B cell (primary cell): ENCODE measurements around the gene RRP15. TPM values are rescaled to one million over a fixed set of nuclear protein-coding genes. Genes with fewer than 3 reads are reported as not detected.

Experiments
- ATAC-seq: fragments of 200-7000 bp; cut with Tn5 transposase; one replicate; pipeline ENCODE4 v1.10.0; 2021; ENCODE audit warnings: low read depth, mild to moderate bottlenecking, moderate number of reproducible peaks, moderate library complexity
- CTCF ChIA-PET: fragments of 350-600 bp; sonication (Branson Sonifier 250); formaldehyde crosslinking; loops from one replicate; lab custom pipeline; 2021; ENCODE audit warnings: antibody characterized with exemption, inconsistent platforms; lab: Charles Lee
- POLR2A ChIA-PET: fragments of 350-600 bp; sonication (Branson Sonifier 250); formaldehyde crosslinking; loops from one replicate; lab custom pipeline; 2021; ENCODE audit warnings: antibody characterized with exemption; lab: Charles Lee
- DNase-seq: peaks from one replicate; pipeline ENCODE4 v3.0.0; 2013
- H2AFZ ChIP-seq: 2 replicates; pipeline ENCODE4 v1.6.1; 2012; ENCODE audit warnings: mild to moderate bottlenecking, low read depth, low read length; ENCODE audit not compliant: insufficient read depth, poor library complexity, severe bottlenecking
- H3K27ac ChIP-seq, 2 donors: 1 replicate in 1 of 2; 2 replicates in 1 of 2; pipeline ENCODE4 v1.5.1; 2012 to 2013; ENCODE audit warnings: low read length in 2 of 2, mild to moderate bottlenecking in 2 of 2, moderate library complexity in 1 of 2
- H3K27me3 ChIP-seq, 4 experiments: fragments of 200-600 bp in 1 of 4; sonication (generic) in 1 of 4; replicated peaks in 1 of 4; 1 replicate in 2 of 4; 2 replicates in 2 of 4; pipeline versions ENCODE4 v1.6.1 to v1.7.0; 2013 to 2016; ENCODE audit warnings: low read length in 3 of 4, mild to moderate bottlenecking in 2 of 4, mixed read lengths in 1 of 4, moderate library complexity in 1 of 4; ENCODE audit not compliant: insufficient read depth in 4 of 4, control insufficient read depth in 3 of 4; ENCODE audit errors: control extremely low read depth in 1 of 4
- H3K36me3 ChIP-seq, 2 experiments: replicated peaks in 1 of 2; 1 replicate in 1 of 2; 2 replicates in 1 of 2; pipeline versions ENCODE4 v1.6.1 to v1.7.1; 2013; ENCODE audit warnings: low read length in 1 of 2; ENCODE audit not compliant: insufficient read depth in 2 of 2, control insufficient read depth in 1 of 2; ENCODE audit errors: control extremely low read depth in 1 of 2, extremely low read depth in 1 of 2
- H3K4me1 ChIP-seq, 2 donors: fragments of 200-600 bp in 1 of 2; sonication (generic) in 1 of 2; 1 replicate in 1 of 2; 2 replicates in 1 of 2; pipeline versions ENCODE4 v1.5.1 to v1.6.1; 2013 to 2017; ENCODE audit warnings: low read length in 2 of 2; ENCODE audit not compliant: control insufficient read depth in 2 of 2, insufficient read depth in 2 of 2
- H3K4me2 ChIP-seq: replicated peaks from 2 replicates; pipeline ENCODE3; 2012; ENCODE audit warnings: mild to moderate bottlenecking, low read depth, low read length; ENCODE audit not compliant: poor library complexity, severe bottlenecking
- H3K4me3 ChIP-seq, 5 experiments: fragments of 200-600 bp in 1 of 5; sonication (generic) in 1 of 5; 1 replicate in 3 of 5; 2 replicates in 2 of 5; pipeline versions ENCODE4 v1.5.1 to v1.7.0; 2011 to 2016; ENCODE audit warnings: low read length in 4 of 5, mild to moderate bottlenecking in 4 of 5, low read depth in 2 of 5, control low read depth in 1 of 5, moderate library complexity in 1 of 5; ENCODE audit not compliant: insufficient read depth in 1 of 5; ENCODE audit errors: control extremely low read depth in 1 of 5, extremely low read depth in 1 of 5
- H3K79me2 ChIP-seq: fragments of 200-600 bp; sonication (generic); one replicate; pipeline ENCODE4 v1.6.0; 2016; ENCODE audit warnings: low read length; ENCODE audit not compliant: control insufficient read depth, insufficient read depth
- H3K9ac ChIP-seq: fragments of 200-600 bp; sonication (generic); 2 replicates; pipeline ENCODE4 v1.6.1; 2017; ENCODE audit warnings: mild to moderate bottlenecking, low read length, moderate library complexity
- H3K9me3 ChIP-seq, 3 donors: one replicate each; pipeline versions ENCODE4 v1.6.1 to v1.7.1; 2013; ENCODE audit warnings: low read length in 2 of 3; ENCODE audit not compliant: control insufficient read depth in 2 of 3, insufficient read depth in 1 of 3; ENCODE audit errors: control extremely low read depth in 1 of 3
- H4K20me1 ChIP-seq: 2 replicates; pipeline ENCODE4 v1.6.0; 2012; ENCODE audit warnings: mild to moderate bottlenecking, low read length; ENCODE audit not compliant: insufficient read depth, control insufficient read depth, poor library complexity, severe bottlenecking
- H3K27ac Mint-ChIP-seq: one replicate; pipeline ENCODE4 v1.8.0; 2021; ENCODE audit warnings: mixed read lengths
- H3K27me3 Mint-ChIP-seq: one replicate; pipeline ENCODE4 v1.8.0; 2021; ENCODE audit warnings: mixed read lengths
- H3K4me1 Mint-ChIP-seq: one replicate; pipeline ENCODE4 v1.8.0; 2021; ENCODE audit warnings: mixed read lengths
- H3K4me3 Mint-ChIP-seq: one replicate; pipeline ENCODE4 v1.8.0; 2021; ENCODE audit warnings: mixed read lengths
- H3K9me3 Mint-ChIP-seq: one replicate; pipeline ENCODE4 v1.8.0; 2022; ENCODE audit warnings: mixed read lengths; ENCODE audit not compliant: insufficient read depth
- EZH2 ChIP-seq: IDR thresholded peaks from 2 replicates; pipeline ENCODE4 v1.6.1; 2012; ENCODE audit warnings: borderline replicate concordance, low read depth, mild to moderate bottlenecking, moderate library complexity, low read length; ENCODE audit not compliant: insufficient read depth, poor library complexity, severe bottlenecking
- WGBS: methylation state at CpG from one replicate; pipeline ENCODE4 v1.1.5; 2013; ENCODE audit warnings: missing lambda C conversion rate; ENCODE audit not compliant: insufficient coverage; 5-methylcytosine and 5-hydroxymethylcytosine counted together
- intact Hi-C: fragments of 100-400 bp; cut with micrococcal nuclease; formaldehyde crosslinking; loops from one replicate; pipeline ENCODE4 v1.10.0; 2022
- polyA plus RNA-seq: library from polyadenylated mRNA; depleted of rRNA; stranded (reverse); fragments of >200 nt; gene quantifications from 2 replicates; pipeline ENCODE4 v1.2.3, GENCODE V29; 2012
- total RNA-seq, 2 donors: library from RNA; stranded (reverse); fragments of 120-200 nt in 1 of 2; gene quantifications; 1 replicate in 1 of 2; 2 replicates in 1 of 2; pipeline versions ENCODE4 v1.2.3 to v1.2.4, GENCODE V29; 2013 to 2022
- TF ChIP-seq, protein P1 (sequence below): fragments of 200-600 bp; IDR thresholded peaks from one replicate; pipeline ENCODE4 v1.8.0; 2022; ENCODE audit warnings: antibody characterized with exemption, mild to moderate bottlenecking

Gene RRP15
- total and polyA plus RNA-seq, 2 donors (not counting 1 experiment from before 2014, with no cell fraction given) = 1.3 to 20.2 TPM

DNA sequence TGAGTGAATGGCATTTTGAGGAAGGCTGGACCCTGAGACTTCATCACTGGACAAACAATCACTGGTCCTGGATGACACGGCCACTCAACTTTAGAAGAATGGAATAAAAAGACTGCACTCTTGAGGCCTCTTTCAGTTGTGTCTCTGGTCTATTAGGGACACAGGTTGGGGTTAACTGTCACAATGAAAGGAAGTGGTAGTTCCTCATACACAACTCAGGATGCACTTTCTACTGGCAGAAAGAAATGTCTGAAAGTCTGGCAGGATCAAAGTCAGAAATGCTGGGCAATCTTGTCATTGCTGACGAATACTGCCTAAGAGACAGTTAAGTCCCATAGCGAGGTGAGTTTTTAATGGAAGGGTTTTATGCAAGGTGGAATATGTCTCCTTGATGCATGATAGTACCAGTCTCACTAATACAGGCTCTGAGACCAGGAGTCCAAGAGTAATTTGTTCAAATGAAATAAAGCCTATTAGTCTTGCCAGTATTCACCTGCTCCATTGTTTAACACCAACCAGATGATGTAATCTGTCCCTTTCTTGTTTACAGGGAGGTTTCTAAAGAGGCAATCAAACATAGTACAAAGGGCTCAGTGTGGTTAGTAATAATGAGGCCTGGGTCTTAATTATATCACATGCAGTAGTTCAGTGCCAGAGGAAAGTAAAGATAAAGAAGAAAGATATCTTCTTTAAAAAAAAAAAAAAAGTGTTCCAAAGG lies 11.2 kb upstream of the RRP15 start:
- H3K4me3 ChIP-seq = no peak overlapping the region
- H4K20me1 ChIP-seq = no peaks in the 10 kb centered on the region
- Mint-ChIP-seq H3K9me3 (no peaks in the 10 kb centered on the region), H3K27me3 (peaks cover 15% of the 10 kb centered on the region), H3K27ac (no peak overlapping the region), H3K4me3 (no peak overlapping the region), H3K4me1 (no peaks in the 10 kb centered on the region)
- H3K9me3 ChIP-seq = no peaks in the 10 kb centered on the region
- no peak overlapping the region for H3K4me2 ChIP-seq
- no peak overlapping the region for H3K9ac ChIP-seq
- no peaks in the 10 kb centered on the region for H3K4me1 ChIP-seq
- ChIA-PET CTCF (no interaction called here), POLR2A (no interaction called here)
- TF ChIP-seq, protein P1, sequence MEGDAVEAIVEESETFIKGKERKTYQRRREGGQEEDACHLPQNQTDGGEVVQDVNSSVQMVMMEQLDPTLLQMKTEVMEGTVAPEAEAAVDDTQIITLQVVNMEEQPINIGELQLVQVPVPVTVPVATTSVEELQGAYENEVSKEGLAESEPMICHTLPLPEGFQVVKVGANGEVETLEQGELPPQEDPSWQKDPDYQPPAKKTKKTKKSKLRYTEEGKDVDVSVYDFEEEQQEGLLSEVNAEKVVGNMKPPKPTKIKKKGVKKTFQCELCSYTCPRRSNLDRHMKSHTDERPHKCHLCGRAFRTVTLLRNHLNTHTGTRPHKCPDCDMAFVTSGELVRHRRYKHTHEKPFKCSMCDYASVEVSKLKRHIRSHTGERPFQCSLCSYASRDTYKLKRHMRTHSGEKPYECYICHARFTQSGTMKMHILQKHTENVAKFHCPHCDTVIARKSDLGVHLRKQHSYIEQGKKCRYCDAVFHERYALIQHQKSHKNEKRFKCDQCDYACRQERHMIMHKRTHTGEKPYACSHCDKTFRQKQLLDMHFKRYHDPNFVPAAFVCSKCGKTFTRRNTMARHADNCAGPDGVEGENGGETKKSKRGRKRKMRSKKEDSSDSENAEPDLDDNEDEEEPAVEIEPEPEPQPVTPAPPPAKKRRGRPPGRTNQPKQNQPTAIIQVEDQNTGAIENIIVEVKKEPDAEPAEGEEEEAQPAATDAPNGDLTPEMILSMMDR = no peak
- TF ChIP-seq EZH2 = no peak
- 100% methylated on average over 1 of the region's 3 CpGs for WGBS
- H3K27me3 ChIP-seq = no peaks in the 10 kb centered on the region
- no peak overlapping the region for H2AFZ ChIP-seq
- no peaks in the 10 kb centered on the region for H3K36me3 ChIP-seq
- H3K27ac ChIP-seq = no peak overlapping the region
- DNase-seq = no peak
- ATAC-seq = no peak
- intact Hi-C loops = no loop called here
- no peaks in the 10 kb centered on the region for H3K79me2 ChIP-seq

DNA sequence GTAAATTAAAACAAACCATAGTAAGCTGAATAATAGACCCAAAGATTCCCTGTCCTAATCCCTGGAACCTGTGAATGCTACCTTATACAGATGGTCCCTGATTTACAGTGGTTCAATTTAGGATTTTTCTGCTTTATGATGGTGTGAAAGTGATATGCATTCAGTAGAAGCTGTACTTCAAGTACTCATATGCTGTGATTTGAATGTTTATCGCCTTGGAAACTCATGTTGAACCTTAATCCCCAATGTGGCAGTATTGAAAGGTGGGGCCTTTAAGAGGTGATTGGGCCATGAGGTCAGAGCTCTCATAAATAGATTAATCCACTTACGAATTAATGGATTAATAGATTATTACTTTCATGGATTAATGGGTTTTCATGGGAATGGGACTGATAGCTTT lies 10.6 kb upstream of the RRP15 start:
- DNase-seq (no peak), ATAC-seq (no peak)
- Histone ChIP-seq H3K9ac (no peak overlapping the region), H2AFZ (no peak overlapping the region), H4K20me1 (no peaks in the 10 kb centered on the region), H3K4me3 (no peak overlapping the region), H3K27ac (no peak overlapping the region), H3K79me2 (no peaks in the 10 kb centered on the region), H3K9me3 (no peaks in the 10 kb centered on the region), H3K4me1 (no peaks in the 10 kb centered on the region), H3K27me3 (no peaks in the 10 kb centered on the region), H3K4me2 (no peak overlapping the region), H3K36me3 (no peaks in the 10 kb centered on the region)
- Mint-ChIP-seq H3K27ac (no peak overlapping the region), H3K4me3 (no peak overlapping the region), H3K27me3 (peaks cover 15% of the 10 kb centered on the region), H3K4me1 (no peaks in the 10 kb centered on the region), H3K9me3 (no peaks in the 10 kb centered on the region)
- ChIA-PET CTCF (no interaction called here), POLR2A (no interaction called here)
- intact Hi-C loops = no loop called here
- TF ChIP-seq EZH2 = no peak
- TF ChIP-seq, protein P1 = no peak
- WGBS = 100% methylated on average over 1 of the region's 2 CpGs
